ENCODE data around the gene STX3. TPM values are rescaled to one million over a fixed set of nuclear protein-coding genes. Genes with fewer than 3 reads are reported as not detected.

Gene STX3
- total RNA-seq, 2 donors from 2014 or later = 6.9 to 12.9 TPM

DNA sequence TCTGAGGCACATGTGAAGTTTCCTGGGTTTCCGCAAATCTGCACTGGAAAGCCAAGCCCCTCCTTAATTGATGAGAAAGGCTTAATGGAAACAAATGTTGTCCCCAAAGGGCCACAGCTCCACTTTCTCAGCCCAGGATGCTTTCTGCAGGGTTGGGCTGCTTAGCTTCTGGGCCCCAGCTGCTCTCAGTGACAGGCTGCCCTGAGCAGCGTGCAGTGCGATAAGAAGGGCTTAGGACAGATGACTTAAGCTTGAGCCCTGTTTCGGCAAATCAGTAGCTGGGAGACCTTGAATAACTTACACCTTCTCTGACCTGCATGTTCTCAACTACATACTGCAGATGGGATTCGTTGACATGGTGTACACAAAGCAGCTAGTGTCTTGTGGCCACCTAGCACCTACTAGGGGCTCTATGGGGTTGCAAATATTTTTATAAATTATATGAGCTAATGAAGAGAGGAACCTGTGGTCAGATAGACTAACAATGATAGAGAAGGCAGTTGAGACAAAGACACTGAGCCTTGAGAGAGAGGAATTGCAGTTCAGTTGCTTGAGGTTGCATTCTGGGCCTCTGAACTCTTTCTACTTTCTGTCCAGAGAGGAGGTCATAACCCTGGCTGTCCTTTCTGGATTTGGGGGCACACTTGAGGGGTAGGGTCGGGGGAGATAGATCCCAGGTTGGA, 11.5 kb downstream of the STX3 start:
- peaks cover 5% of the 10 kb centered on the region for H3K4me1 Mint-ChIP-seq (ENCODE audit: low read depth)
- no peak for ATAC-seq (replicated peaks in 1 of 2)
- no peaks in the 10 kb centered on the region for H3K36me3 Mint-ChIP-seq (ENCODE audit: insufficient read depth in 2 of 2)
- no peaks in the 10 kb centered on the region for H3K27me3 Mint-ChIP-seq (ENCODE audit: low read depth)
- no peak overlapping the region for H3K4me3 Mint-ChIP-seq
- H3K27ac Mint-ChIP-seq = no peak overlapping the region
- H3K9me3 Mint-ChIP-seq = no peaks in the 10 kb centered on the region
- DNase-seq = no peak

DNA sequence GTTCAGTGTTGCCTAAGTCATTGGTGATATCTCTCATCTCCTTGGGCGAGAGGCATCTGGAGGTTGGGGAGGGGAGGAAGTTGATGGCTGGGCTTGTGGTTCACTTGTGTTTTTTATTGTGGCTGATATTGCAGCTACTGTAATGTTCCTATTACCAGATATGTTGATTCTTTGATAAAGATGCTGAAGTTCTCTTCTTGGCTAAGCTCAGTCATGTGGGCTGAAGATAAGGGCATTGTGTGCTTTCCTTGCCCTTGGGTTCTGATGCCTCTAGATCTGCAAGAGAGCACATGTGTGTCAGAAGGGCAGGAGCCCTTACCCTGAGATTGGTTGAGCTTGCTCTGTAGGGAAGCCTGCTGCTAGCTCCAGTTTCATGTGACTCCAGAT, 12.0 kb downstream of the STX3 start:
- peak; percentile 31 to 57 for ATAC-seq (replicated peaks in 1 of 2)
- Mint-ChIP-seq H3K36me3 (ENCODE audit: insufficient read depth in 2 of 2) (no peaks in the 10 kb centered on the region), H3K4me1 (ENCODE audit: low read depth) (peaks cover 10% of the 10 kb centered on the region), H3K4me3 (no peak overlapping the region), H3K27ac (no peak overlapping the region), H3K9me3 (no peaks in the 10 kb centered on the region), H3K27me3 (ENCODE audit: low read depth) (no peaks in the 10 kb centered on the region)
- DNase-seq = no peak

DNA sequence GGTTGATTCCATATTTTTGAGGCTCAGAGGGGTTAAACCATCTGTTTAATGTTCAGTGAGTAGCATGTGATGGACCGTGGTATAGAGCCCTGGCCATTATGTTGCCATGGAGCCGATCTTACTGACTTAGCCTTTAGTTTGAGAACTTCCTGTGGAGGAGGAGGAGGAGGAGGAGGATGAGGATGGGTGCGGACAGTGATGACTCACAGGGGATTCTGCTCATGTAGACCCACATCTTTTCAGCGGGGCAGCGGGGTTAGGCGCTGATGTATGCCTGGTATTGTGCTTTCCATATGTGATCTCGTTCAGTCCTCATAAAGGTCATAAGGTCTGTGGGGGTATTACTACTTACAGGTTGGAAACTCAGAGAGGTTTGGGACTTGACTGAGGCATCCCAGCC, 13.9 kb downstream of the STX3 start:
- H3K4me3 Mint-ChIP-seq = no peak overlapping the region
- H3K27ac Mint-ChIP-seq = no peak overlapping the region
- no peaks in the 10 kb centered on the region for H3K9me3 Mint-ChIP-seq
- ATAC-seq (replicated peaks in 1 of 2) (no peak), DNase-seq (no peak)
- no peaks in the 10 kb centered on the region for H3K27me3 Mint-ChIP-seq (ENCODE audit: low read depth)
- no peaks in the 10 kb centered on the region for H3K36me3 Mint-ChIP-seq (ENCODE audit: insufficient read depth in 2 of 2)
- H3K4me1 Mint-ChIP-seq (ENCODE audit: low read depth) = peaks cover 24% of the 10 kb centered on the region

DNA sequence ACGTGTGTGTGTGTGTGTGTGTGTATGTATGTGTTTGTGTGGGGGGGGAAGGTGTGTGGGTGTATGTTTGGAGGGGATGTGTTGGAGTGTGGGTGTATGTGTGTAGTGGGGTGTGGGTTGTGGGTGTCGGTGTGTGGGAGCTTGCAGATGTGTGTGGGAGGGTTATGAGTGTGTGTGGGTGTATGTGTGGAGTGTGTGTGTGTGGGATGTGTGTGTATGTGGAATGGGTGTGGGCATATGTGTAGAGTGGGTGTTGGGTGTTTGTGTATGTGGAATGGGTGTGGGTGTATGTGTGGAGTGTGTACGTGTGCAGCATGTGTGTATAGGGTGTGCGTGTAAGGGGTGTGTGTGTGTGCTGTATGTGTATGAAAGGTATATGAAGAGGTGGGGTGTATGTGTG, 14.7 kb downstream of the STX3 start:
- no peak for ATAC-seq (replicated peaks in 1 of 2)
- DNase-seq = no peak
- no peak overlapping the region for H3K27ac Mint-ChIP-seq
- peaks cover 24% of the 10 kb centered on the region for H3K4me1 Mint-ChIP-seq (ENCODE audit: low read depth)
- no peaks in the 10 kb centered on the region for H3K36me3 Mint-ChIP-seq (ENCODE audit: insufficient read depth in 2 of 2)
- H3K27me3 Mint-ChIP-seq (ENCODE audit: low read depth) = no peaks in the 10 kb centered on the region
- H3K4me3 Mint-ChIP-seq = no peak overlapping the region
- H3K9me3 Mint-ChIP-seq = no peaks in the 10 kb centered on the region

DNA sequence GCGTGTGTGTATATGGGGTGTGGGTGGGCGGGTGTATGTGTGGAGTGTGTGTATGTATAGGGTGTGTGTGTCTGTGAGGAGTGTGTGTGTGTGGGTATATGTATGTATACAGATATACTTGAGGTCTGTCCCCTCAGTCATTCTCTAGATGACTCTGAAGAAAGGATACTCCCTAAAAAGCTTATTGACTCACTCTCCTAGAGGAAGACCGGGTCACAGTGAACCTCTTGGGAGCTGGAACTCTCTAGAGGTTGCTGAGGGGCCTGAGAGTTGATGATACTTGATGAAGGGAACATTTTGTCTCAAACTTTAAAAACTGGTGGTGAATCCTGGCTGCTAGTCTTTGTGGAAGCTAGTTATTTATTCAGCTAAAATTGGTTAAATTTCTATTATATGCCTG, 15.1 kb downstream of the STX3 start:
- Mint-ChIP-seq H3K36me3 (ENCODE audit: insufficient read depth in 2 of 2) (no peaks in the 10 kb centered on the region), H3K27ac (peak overlapping the region; percentile 20), H3K4me3 (no peak overlapping the region), H3K9me3 (no peaks in the 10 kb centered on the region), H3K4me1 (ENCODE audit: low read depth) (peaks cover 24% of the 10 kb centered on the region), H3K27me3 (ENCODE audit: low read depth) (no peaks in the 10 kb centered on the region)
- DNase-seq = no peak
- ATAC-seq (replicated peaks in 1 of 2) = peak in 1 of 2 donors; percentile 40

- Mint-ChIP-seq H3K27ac (peak overlapping the region; percentile 20), H3K4me3 (no peak overlapping the region), H3K27me3 (ENCODE audit: low read depth) (no peaks in the 10 kb centered on the region), H3K9me3 (no peaks in the 10 kb centered on the region), H3K36me3 (ENCODE audit: insufficient read depth in 2 of 2) (no peaks in the 10 kb centered on the region), H3K4me1 (ENCODE audit: low read depth) (peaks cover 29% of the 10 kb centered on the region)
- ATAC-seq (replicated peaks in 1 of 2) (no peak), DNase-seq (no peak)
These were observed 15.7 kb downstream of the STX3 start for GRCh38 chr11:59770869-59771268.

DNA sequence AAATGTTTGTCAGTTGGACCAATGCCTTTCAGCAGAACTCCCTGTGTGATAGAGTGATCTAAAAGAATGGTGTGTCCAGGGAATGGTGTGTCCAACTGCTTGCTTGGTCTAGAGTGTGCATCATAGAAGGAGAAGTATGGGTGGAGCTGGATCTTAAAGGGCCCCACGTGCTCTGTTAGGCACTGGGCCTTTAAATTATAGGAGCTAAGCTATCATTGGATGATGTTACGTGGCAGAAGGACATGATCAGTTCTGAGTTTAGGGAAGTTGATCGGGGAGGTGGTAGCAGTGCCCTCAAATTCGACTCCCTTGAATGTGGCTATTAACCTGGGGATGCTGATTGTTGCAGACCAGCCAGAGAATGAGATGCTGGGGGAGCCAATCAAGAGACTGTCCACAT, 16.4 kb downstream of the STX3 start:
- no peaks in the 10 kb centered on the region for H3K9me3 Mint-ChIP-seq
- peaks cover 36% of the 10 kb centered on the region for H3K4me1 Mint-ChIP-seq (ENCODE audit: low read depth)
- H3K4me3 Mint-ChIP-seq = peak overlapping the region; percentile 39 to 55
- no peaks in the 10 kb centered on the region for H3K36me3 Mint-ChIP-seq (ENCODE audit: insufficient read depth in 2 of 2)
- ATAC-seq (replicated peaks in 1 of 2) = no peak
- peak overlapping the region; percentile 59 for H3K27ac Mint-ChIP-seq
- DNase-seq = no peak
- H3K27me3 Mint-ChIP-seq (ENCODE audit: low read depth) = no peaks in the 10 kb centered on the region

DNA sequence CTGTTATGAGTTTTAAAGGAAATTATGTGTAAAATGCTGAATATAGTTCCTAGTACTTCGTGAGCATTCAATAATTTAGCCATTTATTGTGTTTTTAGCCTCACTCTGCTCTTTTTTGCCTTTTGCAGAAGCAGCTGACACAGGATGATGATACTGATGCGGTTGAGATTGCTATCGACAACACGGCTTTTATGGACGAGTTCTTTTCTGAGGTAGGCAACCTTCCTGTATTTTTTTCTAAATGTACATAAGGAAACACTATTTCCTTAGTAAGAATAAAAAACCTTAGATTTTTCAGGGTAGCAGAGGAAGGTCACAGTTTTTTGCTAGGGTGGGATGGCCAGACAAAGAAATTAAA, 17.9 kb downstream of the STX3 start:
- no peak for DNase-seq
- Mint-ChIP-seq H3K27me3 (ENCODE audit: low read depth) (no peaks in the 10 kb centered on the region), H3K9me3 (no peaks in the 10 kb centered on the region), H3K27ac (peak overlapping the region; percentile 59), H3K4me1 (ENCODE audit: low read depth) (peaks cover 47% of the 10 kb centered on the region), H3K4me3 (peak overlapping the region; percentile 9 to 55), H3K36me3 (ENCODE audit: insufficient read depth in 2 of 2) (no peaks in the 10 kb centered on the region)
- ATAC-seq (replicated peaks in 1 of 2) = no peak

- Mint-ChIP-seq H3K4me1 (ENCODE audit: low read depth) (peaks cover 45% of the 10 kb centered on the region), H3K4me3 (peak overlapping the region in 1 of 2 donors; percentile 55), H3K9me3 (no peaks in the 10 kb centered on the region), H3K27me3 (ENCODE audit: low read depth) (no peaks in the 10 kb centered on the region), H3K36me3 (ENCODE audit: insufficient read depth in 2 of 2) (no peaks in the 10 kb centered on the region), H3K27ac (peak overlapping the region; percentile 44)
- DNase-seq (peak in 1 of 2 donors; percentile 19), ATAC-seq (replicated peaks in 1 of 2) (peak; percentile 90 to 94)
These were observed 21.3 kb downstream of the STX3 start for GRCh38 chr11:59776210-59777066.

GRCh38 chr11:59777104-59777503, 21.9 kb downstream of the STX3 start:
- H3K36me3 Mint-ChIP-seq (ENCODE audit: insufficient read depth in 2 of 2) = peaks cover 0 to 1% of the 10 kb centered on the region in 2 donors

GRCh38 chr11:59778122-59778521, 22.9 kb downstream of the STX3 start:
- Mint-ChIP-seq H3K9me3 (no peaks in the 10 kb centered on the region), H3K27me3 (ENCODE audit: low read depth) (no peaks in the 10 kb centered on the region), H3K27ac (no peak overlapping the region), H3K36me3 (ENCODE audit: insufficient read depth in 2 of 2) (peaks cover 0 to 1% of the 10 kb centered on the region in 2 donors), H3K4me3 (no peak overlapping the region), H3K4me1 (ENCODE audit: low read depth) (peaks cover 28% of the 10 kb centered on the region)
- DNase-seq (no peak), ATAC-seq (replicated peaks in 1 of 2) (no peak)

More at GRCh38 chr11:59777104-59777503, 21.9 kb downstream of the STX3 start:
- peak overlapping the region in 1 of 2 donors; percentile 55 for H3K4me3 Mint-ChIP-seq
- DNase-seq (no peak), ATAC-seq (replicated peaks in 1 of 2) (no peak)
- peaks cover 38% of the 10 kb centered on the region for H3K4me1 Mint-ChIP-seq (ENCODE audit: low read depth)
- H3K9me3 Mint-ChIP-seq = no peaks in the 10 kb centered on the region
- no peaks in the 10 kb centered on the region for H3K27me3 Mint-ChIP-seq (ENCODE audit: low read depth)
- H3K27ac Mint-ChIP-seq = no peak overlapping the region

GRCh38 chr11:59779487-59779886, 24.3 kb downstream of the STX3 start:
- Mint-ChIP-seq H3K27me3 (ENCODE audit: low read depth) (no peaks in the 10 kb centered on the region), H3K9me3 (no peaks in the 10 kb centered on the region), H3K4me3 (no peak overlapping the region), H3K27ac (no peak overlapping the region), H3K36me3 (ENCODE audit: insufficient read depth in 2 of 2) (peaks cover 0 to 3% of the 10 kb centered on the region in 2 donors), H3K4me1 (ENCODE audit: low read depth) (peaks cover 23% of the 10 kb centered on the region)
- ATAC-seq (replicated peaks in 1 of 2) = no peak
- no peak for DNase-seq

DNA sequence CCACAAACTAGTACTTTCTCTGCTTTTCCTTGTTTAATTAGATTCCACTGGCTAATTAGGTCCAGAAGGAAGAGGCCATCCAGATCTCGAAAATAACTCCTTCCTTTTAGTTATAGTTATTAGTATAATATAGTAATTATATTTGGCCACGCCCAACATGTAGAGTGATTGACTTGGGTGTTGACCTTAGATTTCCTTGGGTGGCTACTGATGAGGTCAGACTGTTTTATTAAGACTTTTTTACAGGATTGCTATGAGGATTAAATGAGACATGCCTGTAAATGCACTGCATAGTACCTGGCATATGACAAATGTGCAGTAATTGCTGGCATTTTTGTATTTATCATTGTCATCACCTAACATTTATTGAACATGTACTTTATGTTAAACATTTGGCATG, 26.9 kb downstream of the STX3 start:
- Mint-ChIP-seq H3K27me3 (ENCODE audit: low read depth) (no peaks in the 10 kb centered on the region), H3K4me3 (no peak overlapping the region), H3K4me1 (ENCODE audit: low read depth) (peaks cover 6% of the 10 kb centered on the region), H3K36me3 (ENCODE audit: insufficient read depth in 2 of 2) (peaks cover 0 to 3% of the 10 kb centered on the region in 2 donors), H3K9me3 (no peaks in the 10 kb centered on the region), H3K27ac (peak overlapping the region; percentile 26)
- DNase-seq (no peak), ATAC-seq (replicated peaks in 1 of 2) (no peak)

All from activated T-cell treated with anti-CD3 and anti-CD28 coated beads, Interleukin-2, amount 50 U/mL, for 72 hours (primary cell).